ENCODE results near the gene TMEM184A. TPM values are rescaled to one million over a fixed set of nuclear protein-coding genes. Genes with fewer than 3 reads are reported as not detected.

The TMEM184A gene
- total and polyA plus RNA-seq, 2 donors (not counting 3 experiments of a cell fraction or from before 2014, with no cell fraction given), result 0.48 TPM; not detected in 1

DNA sequence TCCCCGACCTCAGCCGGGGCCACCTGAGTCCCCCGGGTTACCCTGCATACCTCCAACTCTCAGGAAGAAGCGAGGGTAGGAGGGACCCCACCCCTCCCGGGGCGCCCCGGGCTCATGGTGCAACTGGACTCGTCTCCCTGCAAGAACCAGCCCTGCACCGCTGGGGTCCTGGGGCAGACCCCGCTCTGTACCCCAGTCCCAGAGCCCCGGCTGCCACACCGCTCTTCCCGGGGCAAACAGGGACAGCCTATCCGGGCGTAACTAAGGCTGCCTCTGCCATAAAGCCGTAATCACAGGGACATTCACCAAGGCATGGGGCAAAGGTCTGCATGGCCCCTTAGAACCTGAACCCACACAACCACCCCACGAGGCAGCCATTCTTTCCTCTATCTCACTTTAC lies 32.2 kb downstream of the TMEM184A start:
- no peaks in the 10 kb centered on the region for H3K36me3 ChIP-seq (ENCODE audit: control insufficient read depth in 2 of 2, extremely low read depth in 1 of 2, insufficient read depth in 2 of 2, low read length in 2 of 2)
- H3K27ac ChIP-seq (ENCODE audit: insufficient read depth, low read depth, low read length), result no peak overlapping the region
- H3K4me1 ChIP-seq (ENCODE audit: control insufficient read depth, extremely low read depth, insufficient read depth, low read length), result peaks cover 9% of the 10 kb centered on the region
- H3K9me1 ChIP-seq (replicated peaks; ENCODE audit: control insufficient read depth, extremely low read depth, insufficient read depth, low read length), result no peaks in the 10 kb centered on the region
- no peak overlapping the region for H3K9ac ChIP-seq (replicated peaks; ENCODE audit: extremely low read depth, insufficient read depth, low read length)
- H3K4me3 ChIP-seq (replicated peaks in 1 of 3; ENCODE audit: insufficient read depth in 1 of 3, low read depth in 1 of 3, low read length in 3 of 3), result no peak overlapping the region
- H3K4me2 ChIP-seq (ENCODE audit: insufficient read depth, low read length), result no peak overlapping the region
- no peaks in the 10 kb centered on the region for H3K79me2 ChIP-seq (ENCODE audit: control insufficient read depth, insufficient read depth, low read length)
- BruUV-seq (replicated peaks), result no TSS peak
- H2AFZ ChIP-seq (ENCODE audit: low read depth, low read length), result no peak overlapping the region
- TF ChIP-seq GATA2 (IDR thresholded peaks at IDR 0.05; ENCODE audit: insufficient read depth, insufficient read length, low read depth, low read length) (no peak), FOS (IDR thresholded peaks at IDR 0.05; ENCODE audit: borderline replicate concordance, insufficient read depth, low read length) (no peak), MYC (IDR thresholded peaks at IDR 0.05; ENCODE audit: low read depth, low read length) (no peak), EZH2 (IDR thresholded peaks at IDR 0.05; ENCODE audit: borderline replicate concordance, low read depth, low read length, severe bottlenecking) (no peak), POLR2AphosphoS5 (IDR thresholded peaks at IDR 0.05; ENCODE audit: insufficient read depth, low read depth, low read length) (no peak), POLR2A (IDR thresholded peaks at IDR 0.05; ENCODE audit: low read depth, low read length) (no peak), JUN (IDR thresholded peaks at IDR 0.05; ENCODE audit: borderline replicate concordance, insufficient read depth, insufficient read length, low read depth) (no peak)
- TF ChIP-seq, protein P1, sequence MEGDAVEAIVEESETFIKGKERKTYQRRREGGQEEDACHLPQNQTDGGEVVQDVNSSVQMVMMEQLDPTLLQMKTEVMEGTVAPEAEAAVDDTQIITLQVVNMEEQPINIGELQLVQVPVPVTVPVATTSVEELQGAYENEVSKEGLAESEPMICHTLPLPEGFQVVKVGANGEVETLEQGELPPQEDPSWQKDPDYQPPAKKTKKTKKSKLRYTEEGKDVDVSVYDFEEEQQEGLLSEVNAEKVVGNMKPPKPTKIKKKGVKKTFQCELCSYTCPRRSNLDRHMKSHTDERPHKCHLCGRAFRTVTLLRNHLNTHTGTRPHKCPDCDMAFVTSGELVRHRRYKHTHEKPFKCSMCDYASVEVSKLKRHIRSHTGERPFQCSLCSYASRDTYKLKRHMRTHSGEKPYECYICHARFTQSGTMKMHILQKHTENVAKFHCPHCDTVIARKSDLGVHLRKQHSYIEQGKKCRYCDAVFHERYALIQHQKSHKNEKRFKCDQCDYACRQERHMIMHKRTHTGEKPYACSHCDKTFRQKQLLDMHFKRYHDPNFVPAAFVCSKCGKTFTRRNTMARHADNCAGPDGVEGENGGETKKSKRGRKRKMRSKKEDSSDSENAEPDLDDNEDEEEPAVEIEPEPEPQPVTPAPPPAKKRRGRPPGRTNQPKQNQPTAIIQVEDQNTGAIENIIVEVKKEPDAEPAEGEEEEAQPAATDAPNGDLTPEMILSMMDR (IDR thresholded peaks at IDR 0.05; ENCODE audit: extremely low read depth in 1 of 2, insufficient read depth in 1 of 2, low read depth in 1 of 2, low read length in 2 of 2), result no peak
- TF ChIP-seq, protein P2, sequence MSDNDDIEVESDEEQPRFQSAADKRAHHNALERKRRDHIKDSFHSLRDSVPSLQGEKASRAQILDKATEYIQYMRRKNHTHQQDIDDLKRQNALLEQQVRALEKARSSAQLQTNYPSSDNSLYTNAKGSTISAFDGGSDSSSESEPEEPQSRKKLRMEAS (IDR thresholded peaks at IDR 0.05; ENCODE audit: insufficient read depth, insufficient read length), result no peak
- H3K27me3 ChIP-seq (ENCODE audit: control insufficient read depth in 2 of 2, insufficient read depth in 2 of 2, low read length in 2 of 2), result peaks cover 7 to 11% of the 10 kb centered on the region in 2 experiments
- ChIA-PET CTCF (no interaction called here), POLR2A (no interaction called here)
- no peaks in the 10 kb centered on the region for H3K9me3 ChIP-seq (replicated peaks; ENCODE audit: control insufficient read depth, insufficient read depth, low read length)
- dilution Hi-C loops (cut with MboI; ENCODE audit: extremely low pct_ligation_motif_present, low sequenced_read_pairs) (no loop called here), intact Hi-C loops (cut with micrococcal nuclease) (no loop called here)
- no peak for FAIRE-seq
- no peaks in the 10 kb centered on the region for H4K20me1 ChIP-seq (replicated peaks; ENCODE audit: control insufficient read depth, extremely low read depth, insufficient read depth, low read length)
- no peak for DNase-seq (ENCODE audit: low read depth, low spot score)

Measured in endothelial cell of umbilical vein (primary cell).